GM12864 (cell line): ENCODE results near the gene GNA14.

Experiments
- DNase-seq: peaks from one replicate; pipeline ENCODE4 v3.0.0-alpha.2; 2011; ENCODE audit warnings: low read depth
- H3K4me3 ChIP-seq: 2 replicates; pipeline ENCODE4 v1.5.1; 2011; ENCODE audit warnings: mild to moderate bottlenecking, low read depth, low read length, control low read depth
- TF ChIP-seq, protein P1 (sequence below): IDR thresholded peaks from 2 replicates; pipeline ENCODE4 v1.5.1; 2011; ENCODE audit warnings: low read depth, mild to moderate bottlenecking, moderate library complexity, low read length, control low read depth, inconsistent platforms; ENCODE audit errors: missing control alignments

GNA14 gene

DNA sequence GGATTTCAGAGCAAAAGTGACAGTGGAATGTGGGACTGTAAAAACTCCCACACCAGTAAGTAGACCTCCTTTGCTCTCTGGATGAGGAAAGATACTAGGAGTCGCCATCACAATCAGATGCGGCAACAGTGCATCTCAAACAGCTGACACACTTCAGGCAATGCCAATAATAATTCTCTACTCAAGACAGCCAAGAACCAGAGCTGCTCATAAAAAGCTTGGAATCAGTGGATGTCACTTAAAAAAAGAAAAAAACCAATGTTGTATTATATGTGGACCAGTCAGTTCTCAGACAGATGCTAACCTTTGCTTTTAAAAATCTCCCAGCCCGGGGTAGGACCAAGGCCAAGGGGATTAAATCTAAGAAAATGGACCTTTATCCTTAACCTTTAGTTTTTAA, 185.0 kb downstream of the GNA14 start:
- no peak for DNase-seq
- TF ChIP-seq, protein P1, sequence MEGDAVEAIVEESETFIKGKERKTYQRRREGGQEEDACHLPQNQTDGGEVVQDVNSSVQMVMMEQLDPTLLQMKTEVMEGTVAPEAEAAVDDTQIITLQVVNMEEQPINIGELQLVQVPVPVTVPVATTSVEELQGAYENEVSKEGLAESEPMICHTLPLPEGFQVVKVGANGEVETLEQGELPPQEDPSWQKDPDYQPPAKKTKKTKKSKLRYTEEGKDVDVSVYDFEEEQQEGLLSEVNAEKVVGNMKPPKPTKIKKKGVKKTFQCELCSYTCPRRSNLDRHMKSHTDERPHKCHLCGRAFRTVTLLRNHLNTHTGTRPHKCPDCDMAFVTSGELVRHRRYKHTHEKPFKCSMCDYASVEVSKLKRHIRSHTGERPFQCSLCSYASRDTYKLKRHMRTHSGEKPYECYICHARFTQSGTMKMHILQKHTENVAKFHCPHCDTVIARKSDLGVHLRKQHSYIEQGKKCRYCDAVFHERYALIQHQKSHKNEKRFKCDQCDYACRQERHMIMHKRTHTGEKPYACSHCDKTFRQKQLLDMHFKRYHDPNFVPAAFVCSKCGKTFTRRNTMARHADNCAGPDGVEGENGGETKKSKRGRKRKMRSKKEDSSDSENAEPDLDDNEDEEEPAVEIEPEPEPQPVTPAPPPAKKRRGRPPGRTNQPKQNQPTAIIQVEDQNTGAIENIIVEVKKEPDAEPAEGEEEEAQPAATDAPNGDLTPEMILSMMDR: no peak
- no peak overlapping the region for H3K4me3 ChIP-seq

DNA sequence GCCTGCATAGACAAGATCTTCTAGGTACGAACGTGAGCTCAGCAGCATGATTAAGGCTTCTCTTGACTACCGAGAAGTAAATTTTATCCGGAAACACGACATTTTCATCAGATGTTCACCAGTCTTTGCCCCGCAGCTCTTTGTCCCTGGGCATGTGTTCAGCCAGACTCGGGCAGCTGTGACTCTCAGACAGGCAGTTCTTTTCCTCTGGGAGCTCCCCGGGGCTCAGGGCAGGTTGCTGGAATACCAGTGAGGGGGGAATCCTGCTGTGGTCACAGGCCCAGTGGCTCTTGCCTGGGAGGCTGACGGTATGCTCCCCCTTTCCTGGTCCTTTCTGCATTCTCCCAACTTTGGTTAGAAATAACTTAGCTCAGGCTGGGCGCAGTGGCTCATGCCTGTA, 186.1 kb downstream of the GNA14 start:
- H3K4me3 ChIP-seq: no peak overlapping the region
- TF ChIP-seq, protein P1: no peak
- no peak for DNase-seq

DNA sequence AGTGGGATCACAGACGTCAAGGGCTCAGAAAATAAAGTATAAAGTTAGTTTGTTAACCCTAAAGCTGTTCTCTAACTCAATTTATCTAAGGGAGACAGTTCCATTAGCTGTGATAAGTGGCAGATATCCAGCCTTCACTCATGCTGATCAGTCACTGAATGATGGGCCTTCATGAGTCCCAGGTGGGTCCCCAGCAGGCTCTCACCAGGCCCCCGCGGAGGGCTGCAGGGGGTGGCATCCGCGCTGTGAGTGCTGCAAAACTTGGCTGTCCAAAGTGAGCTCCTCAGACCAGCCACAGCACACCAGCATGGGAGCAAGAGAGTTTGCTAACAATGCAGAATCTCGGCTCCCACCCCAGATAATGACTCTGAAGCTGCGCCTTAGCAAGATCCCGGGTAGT, 187.2 kb downstream of the GNA14 start:
- no peak overlapping the region for H3K4me3 ChIP-seq
- no peak for DNase-seq
- TF ChIP-seq, protein P1: no peak

DNA sequence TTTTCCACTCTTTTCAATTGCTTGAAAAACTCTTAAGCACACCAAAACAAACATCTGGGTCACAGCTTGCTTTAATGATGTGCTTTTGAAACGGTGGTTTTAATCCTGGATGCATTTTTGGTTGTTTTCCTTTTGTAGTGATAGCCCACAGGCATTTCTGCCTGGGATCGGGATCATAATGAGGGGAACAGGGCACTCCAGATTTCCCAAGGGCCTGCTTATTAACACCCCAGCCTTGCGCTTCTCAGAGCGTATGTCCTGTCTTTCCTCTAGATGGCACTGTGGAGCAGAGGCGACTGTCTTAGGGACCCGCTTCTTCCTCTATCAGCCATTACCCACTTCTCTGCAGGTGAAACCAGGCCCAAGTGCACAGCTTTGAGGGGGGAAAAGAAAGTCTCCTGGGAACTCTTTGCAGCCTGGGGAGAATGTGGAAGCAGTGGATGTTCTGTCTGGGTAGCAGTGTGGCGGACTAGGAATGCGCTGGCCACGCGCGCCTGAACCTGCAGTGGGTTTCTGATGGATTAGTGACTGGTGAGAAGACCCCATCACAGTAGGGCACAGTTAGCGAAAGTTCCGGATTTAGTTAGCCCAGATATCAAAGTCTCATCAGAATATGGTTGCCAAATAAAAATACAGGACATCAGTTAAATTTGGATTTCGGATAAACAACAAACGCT, 190.1 kb downstream of the GNA14 start:
- peak; percentile 36 for DNase-seq
- no peak overlapping the region for H3K4me3 ChIP-seq
- TF ChIP-seq, protein P1: peak; percentile 95

DNA sequence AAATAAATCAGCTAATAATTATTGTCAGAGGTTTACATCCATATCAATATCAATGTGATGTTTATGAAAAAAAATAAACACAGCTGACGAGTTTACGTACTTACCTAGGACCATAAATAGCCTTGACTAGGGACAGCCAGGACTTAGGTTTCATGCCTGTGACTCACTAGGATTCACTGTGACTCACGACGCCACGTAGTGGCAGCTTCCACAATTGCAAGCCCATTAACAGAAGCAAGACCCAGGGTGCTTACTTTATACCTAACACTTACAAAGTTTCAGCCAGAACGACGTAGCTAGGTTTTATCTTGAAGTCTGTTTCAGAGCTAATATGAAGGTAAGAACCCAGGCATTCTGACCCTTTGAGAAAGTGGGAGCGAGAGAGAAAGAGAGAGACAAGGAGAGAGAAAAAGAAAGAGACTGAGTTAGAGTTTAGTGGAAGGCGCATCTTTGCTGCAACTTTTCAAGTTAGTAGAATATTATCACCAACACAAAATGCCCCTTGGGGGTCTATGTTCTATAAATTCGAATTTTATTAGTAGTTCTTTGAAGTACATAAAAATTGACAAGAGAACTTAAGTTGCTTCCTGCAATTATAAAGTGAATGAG, 191.2 kb downstream of the GNA14 start:
- TF ChIP-seq, protein P1: peak; percentile 94
- peak; percentile 62 for DNase-seq
- H3K4me3 ChIP-seq: no peak overlapping the region

DNA sequence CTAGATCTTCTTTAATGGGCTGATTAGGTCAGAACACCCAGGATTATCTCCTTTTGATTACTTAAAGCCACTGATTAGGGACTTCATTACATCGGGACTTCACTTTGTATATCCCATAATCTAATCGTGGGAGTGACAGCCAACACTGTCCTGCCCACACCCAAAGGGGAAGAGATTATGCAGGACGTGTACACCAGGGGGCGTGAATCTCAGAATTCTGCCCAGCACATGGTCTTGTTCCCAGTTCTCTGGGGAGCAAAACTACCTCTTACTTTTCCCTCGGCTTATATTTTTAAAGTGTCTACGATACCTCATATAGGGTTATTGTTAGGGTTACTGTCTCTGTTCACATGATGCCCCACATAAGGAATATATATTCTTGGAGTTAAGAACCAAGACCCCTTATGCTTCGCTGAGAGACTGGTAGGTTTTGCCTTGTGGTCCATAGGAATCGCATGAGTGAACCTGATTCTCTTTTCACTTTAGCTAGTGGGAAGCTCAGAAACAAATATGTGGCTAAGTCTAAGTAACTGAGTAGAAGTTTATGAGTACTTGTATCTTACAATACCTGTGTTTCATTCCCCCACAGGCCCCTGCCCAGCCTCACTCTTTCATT, 192.7 kb downstream of the GNA14 start:
- TF ChIP-seq, protein P1: peak; percentile 78
- no peak overlapping the region for H3K4me3 ChIP-seq
- no peak for DNase-seq

DNA sequence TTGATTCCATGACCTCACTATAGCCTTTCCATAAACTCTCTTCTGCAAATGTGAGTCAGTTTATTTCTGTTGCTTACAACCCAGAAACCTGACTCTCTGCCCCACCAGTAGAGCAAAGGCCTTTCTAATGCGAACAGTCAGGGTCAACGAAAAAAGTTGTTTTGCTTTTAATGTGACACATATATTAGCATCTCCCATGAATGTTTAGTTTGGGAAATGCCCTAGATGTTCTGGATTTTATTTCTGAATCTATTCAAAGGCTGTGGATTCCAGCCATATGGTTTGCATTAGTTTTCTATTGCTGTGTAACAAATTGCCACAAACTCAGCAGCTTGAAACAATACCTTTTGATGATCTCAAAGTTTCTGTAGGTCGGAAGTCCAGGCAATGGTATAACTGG, 193.5 kb downstream of the GNA14 start:
- no peak for DNase-seq
- H3K4me3 ChIP-seq: no peak overlapping the region
- TF ChIP-seq, protein P1: no peak
